Mucosa of descending colon (tissue), 3 donors: ENCODE results near the gene ZNF804B. TPM values are rescaled to one million over a fixed set of nuclear protein-coding genes. Genes with fewer than 3 reads are reported as not detected.

Source experiments
- ATAC-seq: fragments of 200-7000 bp; cut with Tn5 transposase; one replicate; pipeline ENCODE4 v1.9.1; 2020; ENCODE audit warnings: mild to moderate bottlenecking, moderate library complexity
- DNase-seq, 3 donors: peaks; one replicate each; pipeline ENCODE4 v3.0.0-alpha.2; 2020
- H3K36me3 ChIP-seq: fragments of 200-600 bp; one replicate; pipeline ENCODE4 v1.8.0; 2021; ENCODE audit warnings: low read depth, mild to moderate bottlenecking
- H3K4me1 ChIP-seq: fragments of 200-600 bp; one replicate; pipeline ENCODE4 v1.8.0; 2021; ENCODE audit warnings: low read depth, mild to moderate bottlenecking
- H3K4me3 ChIP-seq: fragments of 200-600 bp; one replicate; pipeline ENCODE4 v1.8.0; 2021; ENCODE audit warnings: mild to moderate bottlenecking
- H3K9me3 ChIP-seq: fragments of 200-600 bp; one replicate; pipeline ENCODE4 v1.8.0; 2021; ENCODE audit warnings: mild to moderate bottlenecking
- CTCF ChIP-seq: fragments of 200-600 bp; IDR thresholded peaks from one replicate; pipeline ENCODE4 v1.8.0; 2022; ENCODE audit warnings: antibody characterized with exemption, mild to moderate bottlenecking
- intact Hi-C, 2 donors: fragments of 100-400 bp; cut with DNase I in 1 of 2; cut with micrococcal nuclease in 1 of 2; formaldehyde crosslinking; loops; one replicate each; pipeline versions ENCODE4 v1.11.0 to v1.11.1; 2022; cut with DNase I, micrococcal nuclease
- total RNA-seq, 3 donors: library from RNA; stranded (reverse); fragmentation: NEBNext Ultra II Directional in 2 of 3; extraction: Animal tissue kit (Norgen Biotek cat#: 25700) in 2 of 3; gene quantifications; one replicate each; pipeline versions ENCODE4 v1.2.1 to v1.2.4, GENCODE V29; 2021 to 2023
- donor health status: DM: no; HTN: no; CAD: no; lungs with moderate emphysema.
- donor health status: DM: no; HTN: no; CAD: no.
- donor health status: DM: no; HTN: yes; CAD: no.

The ZNF804B gene
- total RNA-seq, 3 donors from 2014 or later: 0.06 TPM; not detected in 2

GRCh38 chr7:89104748-89105685, 345.5 kb downstream of the ZNF804B start:
- DNase-seq: no peak
- no peak for TF ChIP-seq CTCF
- intact Hi-C loops: no loop called here
- Histone ChIP-seq H3K36me3 (no peaks in the 10 kb centered on the region), H3K9me3 (no peaks in the 10 kb centered on the region), H3K4me3 (no peak overlapping the region), H3K4me1 (no peaks in the 10 kb centered on the region)
- ATAC-seq: no peak

- H3K9me3 ChIP-seq: no peaks in the 10 kb centered on the region
- no peak for TF ChIP-seq CTCF
- no peak overlapping the region for H3K4me3 ChIP-seq
- intact Hi-C loops: no loop called here
- no peak for ATAC-seq
- no peak for DNase-seq
- no peaks in the 10 kb centered on the region for H3K4me1 ChIP-seq
- H3K36me3 ChIP-seq: no peaks in the 10 kb centered on the region
Observed at GRCh38 chr7:89123871-89124270, 364.4 kb downstream of the ZNF804B start.

- ATAC-seq: no peak
- Histone ChIP-seq H3K36me3 (no peaks in the 10 kb centered on the region), H3K9me3 (no peaks in the 10 kb centered on the region), H3K4me1 (no peaks in the 10 kb centered on the region), H3K4me3 (no peak overlapping the region)
- no peak for DNase-seq
- intact Hi-C loops: loop anchor here in 1 of 2 donors (10.0 kb wide), 1 partner anchor 55 kb away; no protein-coding TSS in a partner anchor
- TF ChIP-seq CTCF: no peak
Observed at GRCh38 chr7:89129600-89130375, 370.3 kb downstream of the ZNF804B start.

- TF ChIP-seq CTCF: no peak
- Histone ChIP-seq H3K36me3 (no peaks in the 10 kb centered on the region), H3K4me3 (no peak overlapping the region), H3K4me1 (no peaks in the 10 kb centered on the region), H3K9me3 (peaks cover 4% of the 10 kb centered on the region)
- intact Hi-C loops: loop anchor here in 1 of 2 donors (10.0 kb wide), 1 partner anchor 59 kb away; no protein-coding TSS in a partner anchor
- DNase-seq (no peak), ATAC-seq (no peak)
Observed at GRCh38 chr7:89133357-89133756, 373.9 kb downstream of the ZNF804B start.

- no peak for ATAC-seq
- H3K4me3 ChIP-seq: no peak overlapping the region
- intact Hi-C loops: loop anchor here in 1 of 2 donors (10.0 kb wide), 1 partner anchor 59 kb away; no protein-coding TSS in a partner anchor
- H3K9me3 ChIP-seq: peaks cover 7% of the 10 kb centered on the region
- TF ChIP-seq CTCF: no peak
- H3K4me1 ChIP-seq: no peaks in the 10 kb centered on the region
- DNase-seq: no peak
- H3K36me3 ChIP-seq: no peaks in the 10 kb centered on the region
Observed at GRCh38 chr7:89133819-89134218, 374.3 kb downstream of the ZNF804B start.
